HG03097 (cell line): ENCODE results near the gene PRPF19.

ENCODE experiments used
- ATAC-seq: cut with Tn5 transposase; IDR thresholded peaks from one replicate; pipeline ENCODE4 v1.9.1; 2021; ENCODE audit not compliant: unreplicated experiment, low FRiP score

Gene PRPF19

DNA sequence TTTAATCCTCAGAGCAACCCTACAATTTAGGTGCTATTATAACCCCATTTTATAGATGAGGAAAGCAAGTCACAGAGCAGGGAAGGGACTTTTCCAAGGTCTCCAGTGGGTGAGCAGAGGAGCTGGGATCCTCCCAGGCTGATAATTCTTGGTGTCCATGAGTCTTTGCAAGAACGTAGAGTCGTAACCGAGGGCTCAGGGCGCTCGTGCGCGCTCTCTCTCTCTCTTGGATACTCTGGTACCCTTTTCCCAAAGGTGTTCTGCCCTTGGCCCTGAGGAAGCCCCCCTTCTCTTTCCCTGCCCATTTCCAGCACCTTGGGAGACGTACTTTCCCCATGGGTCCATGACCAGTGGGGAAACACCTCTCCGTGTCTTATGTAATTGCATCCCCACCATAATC, 44.2 kb downstream of the PRPF19 start:
- ATAC-seq, result no peak

DNA sequence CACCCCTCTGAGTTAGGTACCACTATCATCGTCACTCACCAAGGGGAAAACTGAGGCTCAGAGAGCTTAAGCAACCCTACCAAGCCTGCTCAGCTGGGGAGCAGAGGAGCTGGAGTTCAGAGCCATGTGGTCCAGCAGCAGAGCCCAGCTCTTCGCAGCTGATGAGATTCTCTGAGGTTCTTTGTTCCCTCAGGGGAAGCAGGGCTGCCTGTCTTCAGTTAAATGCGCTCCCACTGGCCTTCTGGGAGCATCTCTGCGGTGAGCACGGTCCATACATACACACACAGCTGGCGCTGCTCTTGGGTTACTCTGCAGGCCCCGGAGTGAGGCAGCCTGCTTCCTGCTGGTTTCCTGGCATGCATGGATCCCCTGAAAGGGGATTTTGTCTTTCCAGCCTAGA, 45.4 kb downstream of the PRPF19 start:
- ATAC-seq, result no peak

DNA sequence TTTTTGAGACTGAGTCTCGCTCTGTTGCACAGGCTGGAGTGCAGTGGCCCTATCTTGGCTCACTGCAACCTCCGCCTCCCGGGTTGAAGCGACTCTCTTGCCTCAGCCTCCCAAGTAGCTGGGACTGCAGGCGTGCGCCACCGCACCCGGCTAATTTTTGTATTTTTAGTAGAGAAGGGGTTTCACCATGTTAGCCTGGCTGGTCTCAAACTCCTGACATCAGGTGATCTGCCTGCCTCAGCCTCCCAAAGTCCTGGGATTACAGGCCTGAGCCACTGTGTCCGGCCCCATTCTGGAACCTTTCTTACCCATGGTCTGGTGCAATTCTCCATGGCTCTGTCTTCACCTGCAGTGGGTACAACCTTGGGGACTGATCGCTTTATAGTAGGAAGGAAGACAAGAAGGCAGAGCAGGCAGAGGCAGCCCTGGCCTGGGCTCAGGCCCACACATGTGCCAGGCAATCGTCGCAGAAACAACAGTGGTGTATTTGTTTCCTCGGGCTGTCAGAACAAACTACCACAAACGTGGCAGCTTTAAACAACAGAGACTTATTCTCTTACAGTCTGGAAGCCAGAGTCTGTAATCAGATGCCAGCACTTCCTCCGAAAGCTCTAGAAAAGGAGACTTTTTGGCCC, 46.7 kb downstream of the PRPF19 start:
- ATAC-seq, result no peak

DNA sequence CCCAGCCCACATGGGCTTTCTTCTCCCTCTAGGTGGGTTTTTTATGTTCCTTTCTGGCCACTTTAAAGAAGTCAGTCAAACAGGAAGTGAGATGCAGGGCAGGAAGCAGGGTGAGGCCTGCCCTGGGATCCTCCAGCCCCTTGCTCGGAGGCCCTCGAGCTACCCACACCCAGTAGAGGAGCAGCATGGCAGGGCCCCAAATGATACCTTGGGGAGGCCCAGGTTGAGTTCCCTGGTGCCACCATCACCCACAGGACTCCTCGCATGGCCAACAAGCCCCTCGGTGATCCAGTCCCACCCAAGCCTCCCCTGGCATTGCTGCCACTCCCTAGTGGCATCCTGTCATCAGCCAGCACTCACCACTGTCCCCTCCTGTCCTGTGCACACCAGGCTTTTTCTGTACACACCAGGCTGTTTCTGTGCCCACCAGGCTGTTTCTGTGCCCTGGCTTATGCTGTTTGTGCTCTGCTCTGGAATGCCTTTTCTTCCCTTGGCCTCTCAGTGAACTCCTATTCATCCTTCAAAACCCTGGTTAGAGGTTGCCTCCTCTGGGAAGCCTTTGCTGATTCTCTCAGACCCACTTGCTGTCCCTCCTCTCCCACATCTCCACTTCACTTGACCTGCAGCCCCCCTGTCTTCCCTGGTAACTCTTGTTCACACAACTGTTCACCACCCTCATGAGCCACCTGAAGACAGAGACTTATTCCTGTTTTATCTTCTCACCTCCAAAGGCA, 47.5 kb downstream of the PRPF19 start:
- no peak for ATAC-seq

DNA sequence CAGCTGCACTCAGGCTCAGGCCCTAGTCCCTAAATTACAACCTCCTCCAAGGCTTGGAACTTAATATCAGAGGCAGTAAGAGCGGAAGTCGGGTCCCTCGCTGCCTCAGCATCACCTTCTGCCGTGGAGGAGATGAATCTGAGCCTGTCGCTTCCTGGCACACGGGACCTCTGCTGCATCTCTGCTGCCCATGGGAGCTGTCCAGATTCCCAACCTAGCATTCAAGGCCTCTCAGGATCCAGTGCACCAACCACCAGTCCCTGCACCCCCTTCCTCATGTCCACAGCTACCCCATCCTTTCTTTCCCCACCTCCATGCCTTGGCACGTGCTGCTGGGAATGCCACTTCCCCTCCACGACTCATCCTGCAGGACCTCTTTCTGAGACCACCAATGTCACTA, 48.1 kb downstream of the PRPF19 start:
- no peak for ATAC-seq

DNA sequence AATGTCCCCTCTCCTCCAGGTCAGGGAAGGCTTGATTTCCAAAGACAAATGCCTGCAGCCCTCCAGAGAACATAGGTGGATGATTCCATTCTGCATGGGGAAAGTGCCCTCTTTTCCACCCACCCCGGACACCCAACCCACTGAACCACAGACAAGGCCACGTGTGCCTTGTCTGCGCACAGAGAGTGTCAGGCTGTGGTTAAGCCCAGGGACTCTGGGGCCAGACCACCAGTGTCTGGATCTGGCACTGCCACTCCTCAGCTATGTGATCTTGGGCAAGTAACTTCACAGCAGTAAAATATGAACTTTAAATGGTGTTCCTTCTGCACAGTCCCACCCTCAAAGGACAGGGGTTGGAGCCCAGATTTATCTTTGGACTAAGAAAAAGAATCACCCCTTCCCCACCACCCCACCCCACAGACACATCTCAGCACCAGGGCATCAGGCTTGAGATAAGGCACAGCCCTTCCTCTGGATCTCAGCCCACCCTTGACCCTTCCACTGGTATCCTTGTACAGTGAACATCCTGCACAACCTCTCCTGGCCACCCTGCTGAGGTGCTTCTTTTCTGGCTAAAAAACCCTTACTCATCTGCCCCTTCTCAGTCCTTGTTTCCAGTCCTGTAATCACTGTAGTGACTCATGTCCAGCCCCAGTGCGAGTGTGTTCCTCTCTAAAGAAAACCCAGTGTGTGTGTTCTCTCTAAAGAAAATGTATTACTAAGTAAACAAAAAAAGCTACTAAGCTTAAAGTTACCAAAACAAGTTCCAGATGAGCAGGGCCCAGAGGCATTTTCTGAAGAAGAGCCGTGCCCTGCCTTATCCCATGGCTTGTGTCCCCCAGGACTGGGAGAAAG, 48.8 kb downstream of the PRPF19 start:
- ATAC-seq, result no peak

DNA sequence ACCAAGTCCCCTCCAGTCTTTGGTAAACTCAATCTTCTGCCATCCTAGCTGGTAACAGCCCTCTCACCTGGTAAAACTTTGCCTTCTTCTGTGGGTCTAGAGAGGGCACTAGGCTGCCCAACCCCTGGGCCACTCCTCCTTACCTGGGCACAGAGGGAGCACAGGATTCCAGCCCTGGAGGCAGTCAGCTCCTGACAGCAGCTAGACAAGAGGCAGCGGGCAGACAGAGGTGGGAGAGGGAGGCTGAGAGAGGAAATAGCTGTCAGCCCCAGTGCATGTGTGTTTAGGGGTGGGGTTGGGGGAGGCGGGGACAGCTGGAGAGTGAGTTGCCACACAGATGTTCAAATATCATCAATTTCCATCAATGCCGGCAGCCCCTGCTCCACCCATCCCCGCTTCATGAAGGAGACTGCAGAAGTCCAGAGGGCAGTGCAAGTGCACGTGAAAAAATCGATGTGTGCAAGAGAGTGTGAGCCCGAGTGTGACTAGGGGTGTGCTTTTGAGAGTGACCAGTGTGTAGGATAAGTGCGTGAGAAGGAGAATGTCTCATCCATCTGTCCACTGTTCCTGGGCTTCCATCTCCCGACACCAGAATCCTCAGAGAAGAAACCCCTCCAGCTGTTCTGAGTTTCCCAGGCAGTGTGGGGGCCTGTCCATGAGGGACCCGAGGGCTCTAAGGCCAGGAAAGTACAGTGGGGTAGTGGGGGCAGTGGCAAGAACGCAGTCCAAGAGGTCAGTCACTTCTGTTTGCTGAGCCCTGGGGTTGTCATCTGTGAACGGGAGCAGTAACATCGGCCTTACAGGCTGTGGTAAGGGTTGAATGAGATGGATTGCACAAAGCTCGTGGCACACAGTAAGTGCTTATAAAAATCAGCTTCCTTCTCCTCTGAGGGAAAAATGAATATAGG, 50.4 kb downstream of the PRPF19 start, which contains the start of gene PTGDR2:
Gene PTGDR2 (minus strand): TSS at position 225 of the 908 bp plus-strand sequence. CDS start 2,228 bp downstream, outside the sequence.
- no peak for ATAC-seq

DNA sequence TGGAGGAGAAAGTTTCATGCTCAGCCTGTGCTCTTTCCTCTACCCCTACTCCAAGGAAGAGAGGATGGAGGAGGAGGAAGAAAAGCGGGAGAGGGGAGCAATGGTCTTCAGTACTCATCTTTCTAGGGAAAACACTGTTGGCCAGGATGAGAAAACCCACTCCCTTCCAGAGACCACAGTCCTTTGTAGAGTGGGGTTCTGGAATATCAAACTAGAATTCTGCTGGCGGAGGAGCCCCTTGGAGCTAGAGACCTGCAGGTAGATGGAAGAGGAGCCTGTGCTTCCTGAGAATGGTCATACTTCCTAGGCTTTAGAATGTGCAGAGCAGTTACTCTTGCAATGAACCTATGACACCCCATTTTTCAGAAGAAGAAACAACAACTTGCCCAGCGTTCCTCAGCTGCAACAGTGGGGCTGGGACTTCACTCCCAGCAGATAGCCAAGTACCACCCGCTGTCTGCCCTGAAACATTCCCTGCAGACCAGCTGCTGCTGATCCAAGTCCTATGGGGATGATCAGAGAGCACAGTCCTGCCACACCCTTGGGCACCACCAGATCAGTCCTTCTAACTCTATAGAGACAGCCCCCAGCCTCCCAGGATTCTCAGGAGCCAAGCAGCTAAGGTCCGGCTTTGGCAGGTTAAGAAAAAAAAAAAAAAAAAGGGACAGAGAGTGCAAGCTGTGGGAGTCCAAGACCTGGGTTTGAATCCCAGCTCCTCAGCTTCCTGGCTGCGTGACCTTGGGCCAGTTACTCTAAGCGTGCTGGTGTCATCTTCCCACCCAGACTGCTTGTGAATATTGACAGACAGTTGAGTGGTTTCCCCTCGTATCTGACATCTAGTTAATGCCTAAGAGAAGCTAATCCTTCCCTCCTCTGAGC, 51.3 kb downstream of the PRPF19 start:
- no peak for ATAC-seq

DNA sequence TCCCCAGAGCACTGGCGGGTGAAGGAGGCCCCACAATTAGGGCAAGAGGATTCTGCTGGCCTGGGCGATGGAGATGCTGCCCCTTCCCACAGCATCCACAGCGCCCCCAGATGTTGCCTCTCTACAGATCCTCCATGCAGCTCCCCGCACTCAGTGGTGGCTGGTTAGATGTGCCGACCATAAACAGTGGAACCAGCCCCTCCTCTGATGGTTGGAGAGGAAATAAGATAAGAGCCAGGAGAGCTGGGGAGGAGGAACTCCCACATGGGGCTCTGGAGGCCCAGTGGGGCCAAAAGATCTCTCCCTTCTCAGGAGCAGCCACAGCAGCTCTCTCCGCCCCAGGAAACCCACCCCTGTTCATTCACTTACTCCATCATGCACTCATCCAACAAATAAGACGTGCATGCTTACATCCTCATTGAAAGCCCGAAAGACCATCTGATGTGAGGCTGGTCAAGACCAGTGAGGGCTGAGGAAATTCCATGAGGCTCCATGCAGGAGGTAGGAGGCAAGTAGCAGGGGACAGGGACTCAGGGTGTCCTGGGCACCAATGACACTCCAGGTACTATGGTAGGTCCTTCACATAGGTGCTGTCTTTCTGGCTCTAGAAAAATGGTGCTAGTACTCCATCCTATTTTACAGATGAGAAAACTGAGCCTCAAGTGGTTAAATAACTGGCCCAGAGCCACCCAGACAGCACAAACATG, 52.1 kb downstream of the PRPF19 start:
- no peak for ATAC-seq

DNA sequence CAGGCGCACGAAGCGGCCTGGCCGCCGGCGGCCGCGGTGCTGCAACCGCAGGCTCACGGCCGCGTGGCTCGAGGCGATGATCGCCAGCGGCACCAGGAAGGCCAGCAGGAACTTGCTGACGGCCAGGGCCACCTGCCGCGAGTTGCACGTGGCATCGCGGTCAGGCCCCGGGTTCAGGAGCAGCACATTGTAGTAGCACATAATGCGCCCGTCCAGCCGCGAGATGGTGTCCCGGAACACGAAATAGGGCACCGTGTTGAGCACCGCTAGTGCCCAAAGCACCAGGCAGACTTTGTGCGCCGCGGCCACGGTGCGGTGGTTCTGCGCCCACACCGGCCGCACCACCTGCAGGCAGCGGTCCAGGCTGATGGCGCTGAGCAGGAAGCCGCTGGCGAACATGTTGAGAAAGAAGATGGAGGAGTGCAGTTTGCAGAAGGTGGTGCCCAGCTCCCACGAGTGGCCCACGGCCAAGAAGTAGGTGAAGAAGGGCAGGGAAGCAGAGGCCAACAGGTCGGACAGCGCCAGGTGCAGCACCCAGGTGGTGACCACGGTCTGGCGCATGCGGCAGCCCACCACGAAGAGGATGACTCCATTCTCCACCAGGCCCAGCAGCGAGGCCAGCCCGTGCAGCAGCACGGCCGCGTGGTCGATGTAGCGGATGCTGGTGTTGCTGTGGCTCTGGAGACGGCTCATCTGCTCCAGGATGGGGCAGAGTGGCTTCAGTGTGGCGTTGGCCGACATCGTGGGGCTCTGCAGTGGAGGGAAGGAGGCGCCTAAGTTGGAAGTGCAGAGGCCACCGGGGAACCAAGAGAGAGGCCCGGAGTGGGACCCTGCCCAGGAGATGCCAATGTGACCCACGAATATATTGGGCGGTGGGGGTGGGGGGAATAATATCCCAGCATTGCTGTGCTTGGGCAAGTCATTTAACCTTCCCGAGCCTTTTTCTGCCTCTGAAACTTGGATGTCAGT, 53.1 kb downstream of the PRPF19 start:
- no peak for ATAC-seq

DNA sequence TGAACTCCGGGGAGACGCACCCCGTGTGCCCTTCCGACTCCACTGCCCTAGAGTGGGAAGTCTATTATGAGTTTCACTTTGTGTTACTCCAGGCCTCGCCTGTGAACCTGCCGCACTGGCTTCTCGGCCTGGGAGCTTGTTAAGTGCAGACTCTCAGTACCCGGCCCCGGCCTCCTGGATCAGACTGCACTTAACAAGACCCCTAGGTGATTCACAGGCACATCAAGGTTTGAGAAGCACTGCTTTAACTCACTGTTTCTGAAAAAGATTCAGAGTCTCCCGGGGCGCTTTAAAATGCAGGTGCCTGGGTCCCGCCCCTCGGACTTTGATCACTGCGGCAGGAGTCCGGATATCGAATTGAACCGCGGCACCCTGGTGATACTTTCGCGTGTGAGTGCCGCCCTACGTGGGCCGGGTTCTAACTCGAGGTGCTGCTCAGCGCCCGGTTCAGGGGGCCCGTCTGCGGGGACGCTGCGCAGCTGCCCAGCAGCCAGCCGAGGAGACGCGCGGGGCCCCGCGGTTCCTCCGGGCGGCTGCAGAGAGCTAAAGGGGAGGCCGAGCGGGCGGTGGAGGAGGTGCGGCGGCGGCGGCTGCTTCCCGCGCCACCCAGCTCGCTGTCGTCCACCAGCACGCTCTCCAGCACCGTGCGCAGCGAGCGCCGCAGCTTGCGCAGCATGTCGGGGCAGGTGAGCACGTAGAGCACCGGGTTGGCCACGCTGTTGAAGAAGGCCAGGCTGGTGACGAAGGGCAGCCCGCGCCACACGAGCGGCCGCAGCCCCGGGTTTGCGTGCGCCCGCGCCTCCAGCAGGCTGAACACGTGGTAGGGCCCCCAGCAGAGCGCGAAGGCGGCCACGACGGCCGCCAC, 54.0 kb downstream of the PRPF19 start:
- no peak for ATAC-seq

DNA sequence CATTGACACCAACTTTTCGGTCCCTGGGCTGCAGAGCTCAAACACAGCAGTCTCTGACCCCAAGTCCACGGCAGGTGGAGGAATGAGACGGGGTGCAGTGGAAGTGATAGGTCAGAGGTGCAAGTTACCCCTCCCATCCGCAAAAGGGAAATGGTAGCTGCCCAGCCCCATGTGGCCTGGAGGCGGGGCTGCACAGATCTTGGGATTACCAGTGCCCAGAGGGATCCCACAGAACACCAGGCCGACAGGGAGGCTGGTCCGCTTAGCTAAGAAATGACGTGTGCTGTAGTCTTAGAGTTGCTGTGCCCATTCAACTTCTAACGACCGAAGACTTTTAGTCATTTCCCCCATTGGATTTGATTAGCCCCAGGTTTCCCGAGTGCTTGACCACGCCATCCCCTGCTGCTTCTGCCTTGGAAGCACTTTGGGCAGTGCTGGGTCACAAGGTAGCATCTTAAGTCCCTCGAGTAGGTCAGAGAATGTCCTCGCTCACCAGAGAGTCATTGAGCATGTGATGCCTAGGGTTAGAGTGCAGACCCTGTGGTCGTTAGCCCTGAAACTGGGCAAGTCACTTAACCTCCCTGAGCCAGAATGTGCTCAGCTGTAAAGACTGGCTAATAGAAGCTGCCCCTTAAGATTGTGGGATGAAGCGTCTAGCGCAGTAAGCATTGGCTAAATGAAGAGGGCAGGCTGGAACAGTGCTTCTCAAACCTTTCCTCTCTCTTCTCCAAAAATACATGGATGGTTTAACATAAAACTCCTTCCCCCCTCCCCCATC, 54.9 kb downstream of the PRPF19 start:
- ATAC-seq, result no peak

DNA sequence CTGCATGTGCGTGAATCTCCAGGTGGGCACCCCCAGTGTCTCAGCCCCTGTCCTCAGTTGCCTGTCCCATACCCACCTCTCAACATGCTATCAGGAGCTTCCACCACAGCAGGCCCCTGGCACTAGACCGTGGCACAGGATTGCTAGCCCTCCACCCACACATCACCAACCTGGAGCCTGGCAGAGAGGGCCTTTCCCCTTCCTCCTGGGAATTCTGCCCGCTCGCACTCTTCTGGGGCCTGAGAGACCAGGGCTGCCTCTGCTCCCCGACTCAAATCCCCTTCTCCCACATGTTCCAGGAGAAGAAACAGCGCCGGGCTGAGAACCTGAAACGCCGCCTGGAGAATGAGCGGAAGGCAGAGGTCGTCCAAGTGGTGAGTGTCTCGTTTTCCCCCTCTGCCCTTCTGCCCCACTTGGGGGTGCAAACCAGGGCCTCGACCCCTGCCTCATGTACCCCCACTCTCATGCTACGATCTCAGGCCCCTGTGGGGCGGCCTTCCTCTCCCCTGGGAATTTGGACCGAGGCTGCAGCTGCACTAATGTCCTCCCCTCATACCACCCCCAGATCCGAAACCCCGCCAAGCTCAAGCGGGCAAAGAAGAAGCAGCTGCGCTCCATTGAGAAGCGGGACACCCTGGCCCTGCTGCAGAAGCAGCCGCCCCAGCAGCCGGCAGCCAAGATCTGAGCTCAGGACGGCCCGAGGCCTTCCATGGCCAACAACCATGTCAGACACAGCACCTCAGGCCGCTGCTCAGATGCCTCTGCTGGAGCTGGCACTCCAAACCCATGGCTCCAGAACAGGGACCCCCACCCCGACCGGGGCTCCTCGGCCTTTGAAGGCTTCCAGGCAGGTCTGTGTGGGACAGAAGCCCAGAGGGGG, 56.5 kb downstream of the PRPF19 start:
- no peak for ATAC-seq

DNA sequence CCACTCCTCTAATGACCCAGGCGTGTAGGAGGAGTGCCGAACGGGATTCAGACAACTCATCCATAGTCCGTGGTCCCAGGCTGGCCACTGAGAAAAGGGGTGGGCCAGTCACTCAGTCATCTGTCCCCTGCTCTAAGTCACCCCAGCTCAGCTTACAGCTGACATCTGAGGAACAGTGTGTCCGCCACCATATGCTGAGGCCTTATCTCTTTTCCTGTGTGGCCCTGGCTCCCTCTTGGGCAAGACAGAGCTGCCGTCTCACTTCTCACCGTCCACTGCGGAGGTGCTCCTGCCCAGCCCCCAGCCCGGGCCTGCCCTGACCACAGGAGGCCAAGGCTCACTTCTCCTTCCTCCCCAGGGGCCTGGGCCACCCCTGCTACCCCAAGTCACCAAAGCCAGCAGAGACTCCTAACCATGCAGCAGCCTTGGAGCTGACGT, 57.7 kb downstream of the PRPF19 start:
- no peak for ATAC-seq

DNA sequence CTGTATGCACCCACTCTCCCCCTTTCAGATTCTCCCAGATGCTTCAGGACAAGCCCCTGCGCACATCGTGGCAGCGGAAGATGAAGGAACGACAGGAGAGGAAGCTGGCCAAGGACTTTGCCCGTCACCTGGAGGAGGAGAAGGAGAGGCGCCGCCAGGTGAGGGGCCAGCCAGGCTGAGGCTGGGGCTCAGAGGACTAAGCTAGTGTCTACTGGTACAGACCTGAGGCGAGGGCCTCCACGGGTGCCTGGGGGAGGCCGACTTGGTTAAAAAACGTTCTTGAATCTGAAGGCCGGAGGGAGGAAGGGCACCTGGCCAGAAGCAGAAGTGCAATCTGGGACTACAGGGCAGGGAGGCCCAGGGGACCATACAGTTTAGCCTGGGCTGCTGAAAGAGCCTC, 58.5 kb downstream of the PRPF19 start:
- ATAC-seq, result no peak
